Esophagus squamous epithelium (tissue), 4 donors: Measurements from ENCODE around the gene TEDDM1.

Experiments
- POLR2A ChIP-seq, 4 donors: fragments of 450-650 bp; IDR thresholded peaks; one replicate each; pipeline ENCODE4 v1.6.1; 2017; ENCODE audit warnings: antibody characterized with exemption in 4 of 4, mild to moderate bottlenecking in 4 of 4, moderate library complexity in 3 of 4
- TF ChIP-seq, protein P1 (sequence below), 6 experiments: fragments of 450-650 bp in 4 of 6; fragments of 200-600 bp in 2 of 6; sonication (generic) in 2 of 6; IDR thresholded peaks; one replicate each; pipeline ENCODE4 v1.5.1; 2016 to 2019; ENCODE audit warnings: antibody characterized with exemption in 6 of 6, mild to moderate bottlenecking in 4 of 6, moderate library complexity in 4 of 6

- TF ChIP-seq, protein P1, sequence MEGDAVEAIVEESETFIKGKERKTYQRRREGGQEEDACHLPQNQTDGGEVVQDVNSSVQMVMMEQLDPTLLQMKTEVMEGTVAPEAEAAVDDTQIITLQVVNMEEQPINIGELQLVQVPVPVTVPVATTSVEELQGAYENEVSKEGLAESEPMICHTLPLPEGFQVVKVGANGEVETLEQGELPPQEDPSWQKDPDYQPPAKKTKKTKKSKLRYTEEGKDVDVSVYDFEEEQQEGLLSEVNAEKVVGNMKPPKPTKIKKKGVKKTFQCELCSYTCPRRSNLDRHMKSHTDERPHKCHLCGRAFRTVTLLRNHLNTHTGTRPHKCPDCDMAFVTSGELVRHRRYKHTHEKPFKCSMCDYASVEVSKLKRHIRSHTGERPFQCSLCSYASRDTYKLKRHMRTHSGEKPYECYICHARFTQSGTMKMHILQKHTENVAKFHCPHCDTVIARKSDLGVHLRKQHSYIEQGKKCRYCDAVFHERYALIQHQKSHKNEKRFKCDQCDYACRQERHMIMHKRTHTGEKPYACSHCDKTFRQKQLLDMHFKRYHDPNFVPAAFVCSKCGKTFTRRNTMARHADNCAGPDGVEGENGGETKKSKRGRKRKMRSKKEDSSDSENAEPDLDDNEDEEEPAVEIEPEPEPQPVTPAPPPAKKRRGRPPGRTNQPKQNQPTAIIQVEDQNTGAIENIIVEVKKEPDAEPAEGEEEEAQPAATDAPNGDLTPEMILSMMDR (IDR thresholded peaks at IDR 0.05) = no peak
- TF ChIP-seq POLR2A (IDR thresholded peaks at IDR 0.05) = no peak
Observed at GRCh38 chr1:182447660-182448059, 47.2 kb upstream of the TEDDM1 start.
